Immature natural killer cell (primary cell): ENCODE measurements around the gene RPS13. TPM values are rescaled to one million over a fixed set of nuclear protein-coding genes. Genes with fewer than 3 reads are reported as not detected.

Experiments
- polyA plus RNA-seq, 3 donors: library from polyadenylated mRNA; unstranded; fragments of 300-500 nt; fragmentation: Illumina TruSeq; gene quantifications; one replicate each; pipeline ENCODE4 v1.2.3, GENCODE V29; 2021

Gene RPS13
- polyA plus RNA-seq, 3 donors from 2014 or later = 720 to 1,050 (median 777) TPM

Other genes with a start within 250 kb of the RPS13 start
- gene PLEKHA7, start 63.3 kb downstream of the RPS13 start, polyA plus RNA-seq = under 1 TPM in 2 of 3 donors, not detected in 1; 0.28 to 0.31 TPM
- 10 to 100 TPM in 1 of 3 donors, 1 to 10 TPM in 2; 5.0 to 13.3 (median 5.5) TPM for gene PIK3C2A, start 130.3 kb upstream of the RPS13 start, polyA plus RNA-seq
- 100 to 1,000 TPM; 157 to 180 (median 169) TPM for gene NUCB2, start 199.1 kb upstream of the RPS13 start, polyA plus RNA-seq